PFSK-1 (cell line): Measurements from ENCODE around the gene RANBP3.

Source experiments
- FOXP2 ChIP-seq: optimal IDR thresholded peaks from 2 replicates; pipeline ENCODE3; 2011; ENCODE audit warnings: borderline replicate concordance, control low read depth, inconsistent platforms; ENCODE audit not compliant: insufficient read depth; ENCODE audit errors: extremely low read length, extremely low read depth
- POLR2AphosphoS5 ChIP-seq: IDR thresholded peaks from 2 replicates; pipeline ENCODE4 v1.6.1; 2012; ENCODE audit warnings: low read depth, mild to moderate bottlenecking, control low read depth, low read length, moderate library complexity
- TAF1 ChIP-seq: IDR thresholded peaks from 2 replicates; pipeline ENCODE4 v1.6.1; 2012; ENCODE audit warnings: low read length, control low read depth, borderline replicate concordance; ENCODE audit not compliant: insufficient read depth
- TF ChIP-seq, protein P1 (sequence below), 2 experiments: IDR thresholded peaks; 2 replicates each; pipeline versions ENCODE4 v1.6.1 to v1.8.0; 2011 to 2012; ENCODE audit warnings: low read depth in 2 of 2, low read length in 2 of 2, control low read depth in 1 of 2, inconsistent platforms in 1 of 2, mild to moderate bottlenecking in 1 of 2, moderate library complexity in 1 of 2; ENCODE audit not compliant: insufficient read depth in 1 of 2

DNA sequence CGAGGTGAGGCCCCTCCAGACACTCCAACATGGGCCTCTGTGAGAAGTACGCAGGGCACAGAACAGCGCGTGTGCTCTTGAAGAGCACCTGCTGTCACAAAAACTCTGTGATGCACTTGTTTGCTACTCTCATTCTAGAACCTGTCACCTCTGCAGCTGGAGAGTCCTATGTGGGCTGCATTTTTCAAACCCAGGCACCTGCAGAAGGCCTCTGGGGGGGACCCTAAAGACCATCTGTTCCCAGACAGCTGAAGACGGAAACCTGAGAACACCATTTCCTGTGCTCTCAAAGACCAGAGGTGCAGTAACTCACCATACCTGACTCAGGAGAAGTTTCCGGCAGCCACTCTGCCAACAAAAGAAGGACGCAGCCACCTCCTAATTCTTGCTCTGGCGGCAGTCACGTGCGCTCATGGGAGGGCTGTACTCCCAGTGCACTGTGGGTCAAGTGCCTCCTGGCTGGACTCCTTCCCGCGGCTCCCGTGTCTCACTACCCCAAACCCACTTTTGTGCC is 28.1 kb downstream of the RANBP3 start:
- TF ChIP-seq POLR2AphosphoS5, result no peak
- TF ChIP-seq TAF1, result no peak
- TF ChIP-seq, protein P1, sequence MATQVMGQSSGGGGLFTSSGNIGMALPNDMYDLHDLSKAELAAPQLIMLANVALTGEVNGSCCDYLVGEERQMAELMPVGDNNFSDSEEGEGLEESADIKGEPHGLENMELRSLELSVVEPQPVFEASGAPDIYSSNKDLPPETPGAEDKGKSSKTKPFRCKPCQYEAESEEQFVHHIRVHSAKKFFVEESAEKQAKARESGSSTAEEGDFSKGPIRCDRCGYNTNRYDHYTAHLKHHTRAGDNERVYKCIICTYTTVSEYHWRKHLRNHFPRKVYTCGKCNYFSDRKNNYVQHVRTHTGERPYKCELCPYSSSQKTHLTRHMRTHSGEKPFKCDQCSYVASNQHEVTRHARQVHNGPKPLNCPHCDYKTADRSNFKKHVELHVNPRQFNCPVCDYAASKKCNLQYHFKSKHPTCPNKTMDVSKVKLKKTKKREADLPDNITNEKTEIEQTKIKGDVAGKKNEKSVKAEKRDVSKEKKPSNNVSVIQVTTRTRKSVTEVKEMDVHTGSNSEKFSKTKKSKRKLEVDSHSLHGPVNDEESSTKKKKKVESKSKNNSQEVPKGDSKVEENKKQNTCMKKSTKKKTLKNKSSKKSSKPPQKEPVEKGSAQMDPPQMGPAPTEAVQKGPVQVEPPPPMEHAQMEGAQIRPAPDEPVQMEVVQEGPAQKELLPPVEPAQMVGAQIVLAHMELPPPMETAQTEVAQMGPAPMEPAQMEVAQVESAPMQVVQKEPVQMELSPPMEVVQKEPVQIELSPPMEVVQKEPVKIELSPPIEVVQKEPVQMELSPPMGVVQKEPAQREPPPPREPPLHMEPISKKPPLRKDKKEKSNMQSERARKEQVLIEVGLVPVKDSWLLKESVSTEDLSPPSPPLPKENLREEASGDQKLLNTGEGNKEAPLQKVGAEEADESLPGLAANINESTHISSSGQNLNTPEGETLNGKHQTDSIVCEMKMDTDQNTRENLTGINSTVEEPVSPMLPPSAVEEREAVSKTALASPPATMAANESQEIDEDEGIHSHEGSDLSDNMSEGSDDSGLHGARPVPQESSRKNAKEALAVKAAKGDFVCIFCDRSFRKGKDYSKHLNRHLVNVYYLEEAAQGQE (IDR thresholded peaks at IDR 0.05; ENCODE audit: insufficient read depth in 1 of 2, low read depth in 2 of 2, low read length in 2 of 2), result no peak
- TF ChIP-seq FOXP2, result no peak
